Esophagus squamous epithelium (tissue), 4 donors: ENCODE data around the gene BCL2L13.

Experiments used
- CTCF ChIP-seq, 6 experiments: fragments of 450-650 bp in 4 of 6; fragments of 200-600 bp in 2 of 6; sonication (generic) in 2 of 6; IDR thresholded peaks; one replicate each; pipeline ENCODE4 v1.5.1; 2016 to 2019; ENCODE audit warnings: antibody characterized with exemption in 6 of 6, mild to moderate bottlenecking in 4 of 6, moderate library complexity in 4 of 6
- POLR2A ChIP-seq, 4 donors: fragments of 450-650 bp; IDR thresholded peaks; one replicate each; pipeline ENCODE4 v1.6.1; 2017; ENCODE audit warnings: antibody characterized with exemption in 4 of 4, mild to moderate bottlenecking in 4 of 4, moderate library complexity in 3 of 4

GRCh38 chr22:17734187-17734586, 95.6 kb downstream of the BCL2L13 start:
- no peak for TF ChIP-seq CTCF (IDR thresholded peaks at IDR 0.05)
- no peak for TF ChIP-seq POLR2A (IDR thresholded peaks at IDR 0.05)
